ENCODE measurements around the gene LAMA2. TPM values are rescaled to one million over a fixed set of nuclear protein-coding genes. Genes with fewer than 3 reads are reported as not detected.

LAMA2 gene
- polyA plus RNA-seq, 1 of the 3 experiments (the other 2 are of a cell fraction) = 0.92 TPM

DNA sequence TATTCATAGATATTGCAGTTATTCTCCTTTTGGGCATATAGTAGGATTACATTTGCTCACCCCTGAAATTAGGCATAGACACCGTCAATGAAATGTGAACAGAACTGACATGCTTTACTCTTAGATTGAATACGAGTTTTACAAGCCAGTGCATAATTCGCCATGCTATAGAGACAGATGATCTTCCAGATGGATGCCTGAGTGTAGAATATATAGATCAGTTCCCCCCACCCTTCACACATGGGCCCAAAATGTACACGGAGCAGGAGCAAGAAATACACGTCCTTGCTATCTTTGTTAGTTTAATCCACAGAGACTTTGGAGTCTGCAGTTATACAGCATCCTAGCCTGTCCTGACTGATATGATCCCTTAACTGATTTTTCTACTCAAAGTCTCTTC is 47.4 kb downstream of the LAMA2 start:
- WGBS (ENCODE audit: low lambda C conversion rate) = 6% methylated on average over 5 of the region's 5 CpGs
- TF ChIP-seq RXRA (IDR thresholded peaks at IDR 0.05; ENCODE audit: borderline replicate concordance, low read depth) (no peak), NRF1 (IDR thresholded peaks at IDR 0.05; ENCODE audit: low read depth, low read length) (no peak), FOXM1 (IDR thresholded peaks at IDR 0.05; ENCODE audit: low read depth) (no peak), ELF1 (IDR thresholded peaks at IDR 0.05) (no peak), TCF12 (IDR thresholded peaks at IDR 0.05) (no peak), JUND (IDR thresholded peaks at IDR 0.05) (no peak), MEF2A (IDR thresholded peaks at IDR 0.05; ENCODE audit: borderline replicate concordance, low read depth) (no peak), YY1 (IDR thresholded peaks at IDR 0.05; ENCODE audit: low read depth) (no peak), TEAD4 (IDR thresholded peaks at IDR 0.05; ENCODE audit: borderline replicate concordance, insufficient read depth) (no peak), GABPA (IDR thresholded peaks at IDR 0.05; ENCODE audit: low read depth) (no peak)
- TF ChIP-seq, protein P1, sequence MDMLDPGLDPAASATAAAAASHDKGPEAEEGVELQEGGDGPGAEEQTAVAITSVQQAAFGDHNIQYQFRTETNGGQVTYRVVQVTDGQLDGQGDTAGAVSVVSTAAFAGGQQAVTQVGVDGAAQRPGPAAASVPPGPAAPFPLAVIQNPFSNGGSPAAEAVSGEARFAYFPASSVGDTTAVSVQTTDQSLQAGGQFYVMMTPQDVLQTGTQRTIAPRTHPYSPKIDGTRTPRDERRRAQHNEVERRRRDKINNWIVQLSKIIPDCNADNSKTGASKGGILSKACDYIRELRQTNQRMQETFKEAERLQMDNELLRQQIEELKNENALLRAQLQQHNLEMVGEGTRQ (IDR thresholded peaks at IDR 0.05; ENCODE audit: borderline replicate concordance, low read depth, low read length) = no peak
- TF ChIP-seq, protein P2, sequence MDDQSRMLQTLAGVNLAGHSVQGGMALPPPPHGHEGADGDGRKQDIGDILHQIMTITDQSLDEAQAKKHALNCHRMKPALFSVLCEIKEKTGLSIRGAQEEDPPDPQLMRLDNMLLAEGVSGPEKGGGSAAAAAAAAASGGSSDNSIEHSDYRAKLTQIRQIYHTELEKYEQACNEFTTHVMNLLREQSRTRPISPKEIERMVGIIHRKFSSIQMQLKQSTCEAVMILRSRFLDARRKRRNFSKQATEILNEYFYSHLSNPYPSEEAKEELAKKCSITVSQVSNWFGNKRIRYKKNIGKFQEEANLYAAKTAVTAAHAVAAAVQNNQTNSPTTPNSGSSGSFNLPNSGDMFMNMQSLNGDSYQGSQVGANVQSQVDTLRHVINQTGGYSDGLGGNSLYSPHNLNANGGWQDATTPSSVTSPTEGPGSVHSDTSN (IDR thresholded peaks at IDR 0.05) = no peak
- TF ChIP-seq, protein P3, sequence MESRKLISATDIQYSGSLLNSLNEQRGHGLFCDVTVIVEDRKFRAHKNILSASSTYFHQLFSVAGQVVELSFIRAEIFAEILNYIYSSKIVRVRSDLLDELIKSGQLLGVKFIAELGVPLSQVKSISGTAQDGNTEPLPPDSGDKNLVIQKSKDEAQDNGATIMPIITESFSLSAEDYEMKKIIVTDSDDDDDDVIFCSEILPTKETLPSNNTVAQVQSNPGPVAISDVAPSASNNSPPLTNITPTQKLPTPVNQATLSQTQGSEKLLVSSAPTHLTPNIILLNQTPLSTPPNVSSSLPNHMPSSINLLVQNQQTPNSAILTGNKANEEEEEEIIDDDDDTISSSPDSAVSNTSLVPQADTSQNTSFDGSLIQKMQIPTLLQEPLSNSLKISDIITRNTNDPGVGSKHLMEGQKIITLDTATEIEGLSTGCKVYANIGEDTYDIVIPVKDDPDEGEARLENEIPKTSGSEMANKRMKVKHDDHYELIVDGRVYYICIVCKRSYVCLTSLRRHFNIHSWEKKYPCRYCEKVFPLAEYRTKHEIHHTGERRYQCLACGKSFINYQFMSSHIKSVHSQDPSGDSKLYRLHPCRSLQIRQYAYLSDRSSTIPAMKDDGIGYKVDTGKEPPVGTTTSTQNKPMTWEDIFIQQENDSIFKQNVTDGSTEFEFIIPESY (IDR thresholded peaks at IDR 0.05; ENCODE audit: borderline replicate concordance, low read depth) = no peak
- POLR2A ChIA-PET = no interaction called here

DNA sequence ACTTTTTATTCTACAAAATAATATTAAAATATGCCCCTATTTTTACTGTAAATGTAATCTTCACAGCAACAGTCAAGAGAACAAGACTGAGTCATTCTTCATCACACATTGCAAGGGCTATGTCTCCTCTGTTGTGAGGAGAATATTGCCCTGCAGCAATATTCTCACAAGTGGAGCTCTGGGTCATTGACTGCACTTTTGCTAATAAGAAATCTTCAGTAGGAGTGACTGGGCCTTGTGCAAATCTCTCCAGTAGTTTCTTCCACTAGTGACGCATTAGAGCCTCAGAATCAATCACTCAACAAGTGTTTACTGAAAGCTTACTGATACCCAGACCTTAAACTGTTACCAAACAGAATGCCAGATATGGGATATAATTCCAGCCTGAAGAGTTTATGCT is 49.1 kb downstream of the LAMA2 start:
- CTCF ChIA-PET = no interaction called here
- 27% methylated on average over 1 of the region's 1 CpG for WGBS (ENCODE audit: low lambda C conversion rate)
- H3K36me3 ChIP-seq (replicated peaks in 1 of 2; ENCODE audit: control insufficient read depth in 1 of 2, insufficient read depth in 2 of 2, low read length in 1 of 2) = no peaks in the 10 kb centered on the region
- 0 out of 2 replicates have a peak, but pooled peaks cover 16% of the 10 kb centered on the region for H3K27me3 ChIP-seq (ENCODE audit: insufficient read depth)
- no peaks in the 10 kb centered on the region for H4K20me1 ChIP-seq (ENCODE audit: insufficient read depth)
- H2AFZ ChIP-seq (ENCODE audit: low read depth) = no peak overlapping the region
- H3K4me1 ChIP-seq (ENCODE audit: control insufficient read depth in 1 of 2, insufficient read depth in 2 of 2, low read depth in 1 of 2, low read length in 1 of 2) = no peaks in the 10 kb centered on the region
- TF ChIP-seq MEF2A (IDR thresholded peaks at IDR 0.05; ENCODE audit: borderline replicate concordance, low read depth) = no peak
- TF ChIP-seq, protein P4, sequence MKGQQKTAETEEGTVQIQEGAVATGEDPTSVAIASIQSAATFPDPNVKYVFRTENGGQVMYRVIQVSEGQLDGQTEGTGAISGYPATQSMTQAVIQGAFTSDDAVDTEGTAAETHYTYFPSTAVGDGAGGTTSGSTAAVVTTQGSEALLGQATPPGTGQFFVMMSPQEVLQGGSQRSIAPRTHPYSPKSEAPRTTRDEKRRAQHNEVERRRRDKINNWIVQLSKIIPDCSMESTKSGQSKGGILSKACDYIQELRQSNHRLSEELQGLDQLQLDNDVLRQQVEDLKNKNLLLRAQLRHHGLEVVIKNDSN (IDR thresholded peaks at IDR 0.05; ENCODE audit: borderline replicate concordance, low read depth) = no peak
- TF ChIP-seq, protein P5, sequence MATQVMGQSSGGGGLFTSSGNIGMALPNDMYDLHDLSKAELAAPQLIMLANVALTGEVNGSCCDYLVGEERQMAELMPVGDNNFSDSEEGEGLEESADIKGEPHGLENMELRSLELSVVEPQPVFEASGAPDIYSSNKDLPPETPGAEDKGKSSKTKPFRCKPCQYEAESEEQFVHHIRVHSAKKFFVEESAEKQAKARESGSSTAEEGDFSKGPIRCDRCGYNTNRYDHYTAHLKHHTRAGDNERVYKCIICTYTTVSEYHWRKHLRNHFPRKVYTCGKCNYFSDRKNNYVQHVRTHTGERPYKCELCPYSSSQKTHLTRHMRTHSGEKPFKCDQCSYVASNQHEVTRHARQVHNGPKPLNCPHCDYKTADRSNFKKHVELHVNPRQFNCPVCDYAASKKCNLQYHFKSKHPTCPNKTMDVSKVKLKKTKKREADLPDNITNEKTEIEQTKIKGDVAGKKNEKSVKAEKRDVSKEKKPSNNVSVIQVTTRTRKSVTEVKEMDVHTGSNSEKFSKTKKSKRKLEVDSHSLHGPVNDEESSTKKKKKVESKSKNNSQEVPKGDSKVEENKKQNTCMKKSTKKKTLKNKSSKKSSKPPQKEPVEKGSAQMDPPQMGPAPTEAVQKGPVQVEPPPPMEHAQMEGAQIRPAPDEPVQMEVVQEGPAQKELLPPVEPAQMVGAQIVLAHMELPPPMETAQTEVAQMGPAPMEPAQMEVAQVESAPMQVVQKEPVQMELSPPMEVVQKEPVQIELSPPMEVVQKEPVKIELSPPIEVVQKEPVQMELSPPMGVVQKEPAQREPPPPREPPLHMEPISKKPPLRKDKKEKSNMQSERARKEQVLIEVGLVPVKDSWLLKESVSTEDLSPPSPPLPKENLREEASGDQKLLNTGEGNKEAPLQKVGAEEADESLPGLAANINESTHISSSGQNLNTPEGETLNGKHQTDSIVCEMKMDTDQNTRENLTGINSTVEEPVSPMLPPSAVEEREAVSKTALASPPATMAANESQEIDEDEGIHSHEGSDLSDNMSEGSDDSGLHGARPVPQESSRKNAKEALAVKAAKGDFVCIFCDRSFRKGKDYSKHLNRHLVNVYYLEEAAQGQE (IDR thresholded peaks at IDR 0.05; ENCODE audit: low read depth, low read length) = no peak
- no peak for TF ChIP-seq JUND (IDR thresholded peaks at IDR 0.05)
- TF ChIP-seq YY1 (IDR thresholded peaks at IDR 0.05; ENCODE audit: low read depth) = no peak
- TF ChIP-seq FOSL2 (IDR thresholded peaks at IDR 0.05; ENCODE audit: borderline replicate concordance, low read depth) = no peak
- no peak for TF ChIP-seq RFX5 (IDR thresholded peaks at IDR 0.05; ENCODE audit: low read length)
- no peak for TF ChIP-seq POLR2AphosphoS5 (IDR thresholded peaks at IDR 0.05; ENCODE audit: low read depth, low read length)
- no peak for TF ChIP-seq TCF12 (IDR thresholded peaks at IDR 0.05)
- H3K9me3 ChIP-seq = no peaks in the 10 kb centered on the region
- no peaks in the 10 kb centered on the region for H3K79me2 ChIP-seq (ENCODE audit: insufficient read depth)
- POLR2A ChIA-PET = no interaction called here
- no peak overlapping the region for H3K9ac ChIP-seq
- H3K4me2 ChIP-seq = no peak overlapping the region
- H3K27ac ChIP-seq (ENCODE audit: low read depth in 2 of 2, low read length in 1 of 2) = no peak overlapping the region
- H3F3A ChIP-seq (replicated peaks; ENCODE audit: insufficient read depth) = no peaks in the 10 kb centered on the region
- H3K9me2 ChIP-seq = no peaks in the 10 kb centered on the region
- no peak for DNase-seq
- H3K4me3 ChIP-seq (ENCODE audit: low read depth in 2 of 2, low read length in 1 of 2) = no peak overlapping the region

More for the DNA sequence above, 47.4 kb downstream of the LAMA2 start:
- no peak overlapping the region for H2AFZ ChIP-seq (ENCODE audit: low read depth)
- H3K27ac ChIP-seq (ENCODE audit: low read depth in 2 of 2, low read length in 1 of 2) = no peak overlapping the region
- no peaks in the 10 kb centered on the region for H3K79me2 ChIP-seq (ENCODE audit: insufficient read depth)
- H3K36me3 ChIP-seq (replicated peaks in 1 of 2; ENCODE audit: control insufficient read depth in 1 of 2, insufficient read depth in 2 of 2, low read length in 1 of 2) = no peaks in the 10 kb centered on the region
- H3K4me2 ChIP-seq = no peak overlapping the region
- H3K9ac ChIP-seq = no peak overlapping the region
- no peaks in the 10 kb centered on the region for H4K20me1 ChIP-seq (ENCODE audit: insufficient read depth)
- DNase-seq = no peak
- CTCF ChIA-PET = no interaction called here
- H3K9me2 ChIP-seq = no peaks in the 10 kb centered on the region
- H3K27me3 ChIP-seq (ENCODE audit: insufficient read depth) = 0 out of 2 replicates have a peak, but pooled peaks cover 16% of the 10 kb centered on the region
- H3K4me3 ChIP-seq (ENCODE audit: low read depth in 2 of 2, low read length in 1 of 2) = no peak overlapping the region
- H3F3A ChIP-seq (replicated peaks; ENCODE audit: insufficient read depth) = no peaks in the 10 kb centered on the region
- H3K9me3 ChIP-seq = no peaks in the 10 kb centered on the region
- H3K4me1 ChIP-seq (ENCODE audit: control insufficient read depth in 1 of 2, insufficient read depth in 2 of 2, low read depth in 1 of 2, low read length in 1 of 2) = no peaks in the 10 kb centered on the region

All from SK-N-SH (cell line).